Measurements from ENCODE around the gene CDKN2C. TPM values are rescaled to one million over a fixed set of nuclear protein-coding genes. Genes with fewer than 3 reads are reported as not detected.

Gene CDKN2C
- total RNA-seq, 1 experiment from 2014 or later = 9.4 TPM

DNA sequence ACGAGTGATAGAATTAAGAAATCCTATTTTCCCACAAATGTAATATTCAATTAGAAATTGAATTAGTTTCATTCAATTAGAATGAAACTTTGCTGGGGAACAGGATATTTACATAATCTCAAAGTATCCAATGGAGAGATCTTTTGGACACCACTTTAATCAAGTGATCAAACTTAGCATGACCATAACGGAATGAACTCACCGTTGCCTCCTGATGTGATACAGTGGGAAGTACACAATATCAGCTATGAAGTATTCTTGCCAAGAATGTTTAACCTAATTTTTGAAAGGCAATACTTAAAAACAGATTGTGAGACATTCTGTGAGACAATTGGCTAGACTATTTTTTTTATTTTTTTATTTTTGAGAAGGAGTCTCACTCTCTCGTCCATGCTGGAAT is 16.6 kb downstream of the CDKN2C start (continued):
- no peak for TF ChIP-seq CEBPB (IDR thresholded peaks at IDR 0.05; ENCODE audit: low read depth)
- TF ChIP-seq RAD21 (IDR thresholded peaks at IDR 0.05; ENCODE audit: low read depth) = no peak
- no peak for TF ChIP-seq EGR1 (IDR thresholded peaks at IDR 0.05; ENCODE audit: low read depth)
- TF ChIP-seq, protein P1, sequence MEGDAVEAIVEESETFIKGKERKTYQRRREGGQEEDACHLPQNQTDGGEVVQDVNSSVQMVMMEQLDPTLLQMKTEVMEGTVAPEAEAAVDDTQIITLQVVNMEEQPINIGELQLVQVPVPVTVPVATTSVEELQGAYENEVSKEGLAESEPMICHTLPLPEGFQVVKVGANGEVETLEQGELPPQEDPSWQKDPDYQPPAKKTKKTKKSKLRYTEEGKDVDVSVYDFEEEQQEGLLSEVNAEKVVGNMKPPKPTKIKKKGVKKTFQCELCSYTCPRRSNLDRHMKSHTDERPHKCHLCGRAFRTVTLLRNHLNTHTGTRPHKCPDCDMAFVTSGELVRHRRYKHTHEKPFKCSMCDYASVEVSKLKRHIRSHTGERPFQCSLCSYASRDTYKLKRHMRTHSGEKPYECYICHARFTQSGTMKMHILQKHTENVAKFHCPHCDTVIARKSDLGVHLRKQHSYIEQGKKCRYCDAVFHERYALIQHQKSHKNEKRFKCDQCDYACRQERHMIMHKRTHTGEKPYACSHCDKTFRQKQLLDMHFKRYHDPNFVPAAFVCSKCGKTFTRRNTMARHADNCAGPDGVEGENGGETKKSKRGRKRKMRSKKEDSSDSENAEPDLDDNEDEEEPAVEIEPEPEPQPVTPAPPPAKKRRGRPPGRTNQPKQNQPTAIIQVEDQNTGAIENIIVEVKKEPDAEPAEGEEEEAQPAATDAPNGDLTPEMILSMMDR (IDR thresholded peaks at IDR 0.05 in 2 of 3, conservative IDR thresholded peaks at IDR 0.05 in 1 of 3; ENCODE audit: borderline replicate concordance in 1 of 3, insufficient read depth in 1 of 3, low read depth in 2 of 3, low read length in 2 of 3) = no peak; a peak in 1 of 6 replicates
- TF ChIP-seq FOSL1 (IDR thresholded peaks at IDR 0.05; ENCODE audit: low read depth) = no peak
- TF ChIP-seq SIN3A (IDR thresholded peaks at IDR 0.05; ENCODE audit: low read depth) = no peak
- TF ChIP-seq, protein P2, sequence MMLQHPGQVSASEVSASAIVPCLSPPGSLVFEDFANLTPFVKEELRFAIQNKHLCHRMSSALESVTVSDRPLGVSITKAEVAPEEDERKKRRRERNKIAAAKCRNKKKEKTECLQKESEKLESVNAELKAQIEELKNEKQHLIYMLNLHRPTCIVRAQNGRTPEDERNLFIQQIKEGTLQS (IDR thresholded peaks at IDR 0.05) = no peak
- no peak for TF ChIP-seq SP1 (IDR thresholded peaks at IDR 0.05; ENCODE audit: low read depth)
- no peak for TF ChIP-seq ZFX (IDR thresholded peaks at IDR 0.05)
- TF ChIP-seq SRF (IDR thresholded peaks at IDR 0.05; ENCODE audit: low read depth) = no peak
- TF ChIP-seq ELF1 (IDR thresholded peaks at IDR 0.05; ENCODE audit: borderline replicate concordance, low read depth) = no peak
- TF ChIP-seq POLR2A (IDR thresholded peaks at IDR 0.05; ENCODE audit: borderline replicate concordance, extremely low read depth, insufficient read depth, insufficient read length) = no peak

DNA sequence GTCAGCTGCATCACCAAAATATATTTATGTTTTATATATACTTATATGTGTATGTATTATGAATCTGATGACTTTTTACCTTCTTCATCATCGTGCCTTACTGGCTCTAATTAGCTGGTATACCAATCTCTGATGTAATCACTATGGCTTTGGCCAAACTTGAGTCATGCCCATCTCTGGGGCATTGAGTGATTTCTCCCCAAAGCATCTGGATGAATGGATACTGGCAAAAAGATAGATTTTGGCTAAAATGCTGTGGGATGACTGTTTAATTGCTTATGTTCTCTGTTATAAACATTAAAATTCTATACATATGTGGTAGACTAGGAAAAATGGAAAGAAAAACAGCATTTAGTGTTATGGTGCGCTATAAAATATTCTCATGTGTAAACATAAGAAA is 19.6 kb downstream of the CDKN2C start:
- RAD21 ChIA-PET (ENCODE audit: low non-redundant PET in 1 of 2, low total read pairs in 2 of 2, uncharacterized antibody in 2 of 2, unreplicated experiment in 2 of 2) = no interaction called here
- Histone ChIP-seq H4K20me1 (ENCODE audit: insufficient read depth) (no peaks in the 10 kb centered on the region), H2AFZ (ENCODE audit: low read depth, low read length, poor library complexity, severe bottlenecking) (no peak overlapping the region), H3K79me2 (ENCODE audit: insufficient read depth, low read length) (no peaks in the 10 kb centered on the region), H3K9me2 (ENCODE audit: insufficient read depth) (no peaks in the 10 kb centered on the region), H3K4me3 (replicated peaks in 1 of 2; ENCODE audit: low read depth in 1 of 2, low read length in 2 of 2) (no peak overlapping the region), H3K27ac (ENCODE audit: low read depth, low read length) (no peak overlapping the region), H3K4me2 (ENCODE audit: low read length) (no peak overlapping the region), H3K4me1 (ENCODE audit: control insufficient read depth in 1 of 2, insufficient read depth in 2 of 2, low read length in 2 of 2) (no peaks in the 10 kb centered on the region), H3K36me3 (ENCODE audit: control insufficient read depth in 1 of 2, insufficient read depth in 2 of 2, low read length in 2 of 2) (no peaks in the 10 kb centered on the region), H3K9me3 (ENCODE audit: control insufficient read depth in 1 of 2, insufficient read depth in 1 of 2, low read depth in 1 of 2, low read length in 2 of 2) (no peaks in the 10 kb centered on the region), H3K27me3 (ENCODE audit: insufficient read depth, low read length) (no peaks in the 10 kb centered on the region), H3K9ac (ENCODE audit: low read length) (no peak overlapping the region)
- DNase-seq (ENCODE audit: low read depth, low spot score) = no peak
- CTCF ChIA-PET = no interaction called here
- intact Hi-C loops (cut with micrococcal nuclease) = no loop called here
- no TSS peak for BruUV-seq (replicated peaks)
- ATAC-seq = no peak
- TF ChIP-seq JUND (IDR thresholded peaks at IDR 0.05) (no peak), ZNF274 (IDR thresholded peaks at IDR 0.05; ENCODE audit: low read depth, low read length) (no peak), ELF1 (IDR thresholded peaks at IDR 0.05; ENCODE audit: borderline replicate concordance, low read depth) (no peak)
- POLR2A ChIA-PET = no interaction called here

All from HCT116 (cell line).